Epithelial cell of esophagus (primary cell): ENCODE measurements around the gene KDSR.

Source experiments
- DNase-seq: peaks from one replicate; pipeline ENCODE4 v3.0.0; 2010; ENCODE audit warnings: low read depth
- H3K4me3 ChIP-seq: 2 replicates; pipeline ENCODE4 v1.5.1; 2011; ENCODE audit warnings: mild to moderate bottlenecking, low read length, control low read depth
- TF ChIP-seq, protein P1 (sequence below): IDR thresholded peaks from 2 replicates; pipeline ENCODE4 v1.5.1; 2011; ENCODE audit warnings: low read depth, mild to moderate bottlenecking, low read length, control low read depth, inconsistent platforms; ENCODE audit not compliant: insufficient read depth; ENCODE audit errors: missing control alignments

The KDSR gene

DNA sequence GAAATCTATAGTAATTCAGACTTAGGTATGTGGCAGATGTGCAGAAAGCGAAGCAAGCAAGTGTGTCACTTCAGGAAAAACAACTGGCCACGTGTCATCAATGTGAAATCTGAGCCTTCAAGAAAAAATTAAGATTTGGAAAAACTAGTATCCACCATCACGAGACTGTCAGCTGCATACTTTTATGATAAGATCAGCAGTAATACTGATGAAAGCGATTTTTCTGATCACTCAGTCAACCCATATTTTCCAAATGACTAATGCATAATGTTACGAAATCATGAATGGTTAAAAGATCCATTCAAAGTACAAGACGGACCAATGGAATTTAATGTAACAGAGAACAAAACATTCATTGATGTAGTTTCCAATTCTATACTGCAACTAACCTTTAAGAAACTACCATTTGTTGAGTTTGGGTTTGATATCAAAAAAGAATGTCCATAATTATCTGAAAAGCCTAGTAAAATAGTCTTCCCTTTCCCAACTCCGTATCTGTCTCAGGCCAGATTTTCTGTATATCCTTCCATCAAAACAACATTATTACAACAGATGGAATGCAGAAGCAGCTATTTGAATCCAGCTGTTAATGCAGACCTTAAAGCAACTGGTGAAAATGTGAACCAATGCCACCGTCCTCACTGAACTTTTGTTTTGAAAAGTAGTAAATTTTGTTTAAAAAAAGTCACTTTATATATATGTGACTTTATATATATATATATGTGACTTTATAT is 30.5 kb downstream of the KDSR start:
- peak; percentile 92 for DNase-seq
- no peak overlapping the region for H3K4me3 ChIP-seq
- TF ChIP-seq, protein P1, sequence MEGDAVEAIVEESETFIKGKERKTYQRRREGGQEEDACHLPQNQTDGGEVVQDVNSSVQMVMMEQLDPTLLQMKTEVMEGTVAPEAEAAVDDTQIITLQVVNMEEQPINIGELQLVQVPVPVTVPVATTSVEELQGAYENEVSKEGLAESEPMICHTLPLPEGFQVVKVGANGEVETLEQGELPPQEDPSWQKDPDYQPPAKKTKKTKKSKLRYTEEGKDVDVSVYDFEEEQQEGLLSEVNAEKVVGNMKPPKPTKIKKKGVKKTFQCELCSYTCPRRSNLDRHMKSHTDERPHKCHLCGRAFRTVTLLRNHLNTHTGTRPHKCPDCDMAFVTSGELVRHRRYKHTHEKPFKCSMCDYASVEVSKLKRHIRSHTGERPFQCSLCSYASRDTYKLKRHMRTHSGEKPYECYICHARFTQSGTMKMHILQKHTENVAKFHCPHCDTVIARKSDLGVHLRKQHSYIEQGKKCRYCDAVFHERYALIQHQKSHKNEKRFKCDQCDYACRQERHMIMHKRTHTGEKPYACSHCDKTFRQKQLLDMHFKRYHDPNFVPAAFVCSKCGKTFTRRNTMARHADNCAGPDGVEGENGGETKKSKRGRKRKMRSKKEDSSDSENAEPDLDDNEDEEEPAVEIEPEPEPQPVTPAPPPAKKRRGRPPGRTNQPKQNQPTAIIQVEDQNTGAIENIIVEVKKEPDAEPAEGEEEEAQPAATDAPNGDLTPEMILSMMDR = no peak

DNA sequence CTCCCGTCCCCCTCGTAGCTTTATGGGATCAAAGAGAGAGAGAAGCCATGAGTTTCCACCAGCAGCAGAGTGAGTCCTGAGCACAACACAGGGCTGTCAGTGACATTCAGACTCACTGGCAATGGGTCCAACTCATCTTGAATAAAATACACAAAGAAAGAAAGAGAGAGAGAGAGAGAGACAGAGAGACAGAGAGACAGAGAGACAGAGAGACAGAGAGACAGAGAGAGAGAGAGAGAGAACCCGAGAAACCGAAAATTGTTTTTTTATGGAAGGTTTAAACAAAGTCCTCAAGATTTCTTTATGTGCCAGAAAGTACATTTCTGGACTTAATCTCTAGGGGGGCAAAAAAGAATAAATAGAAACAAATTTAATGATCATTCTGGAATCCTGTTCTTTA is 35.9 kb downstream of the KDSR start:
- no peak for DNase-seq
- TF ChIP-seq, protein P1 = no peak
- no peak overlapping the region for H3K4me3 ChIP-seq

DNA sequence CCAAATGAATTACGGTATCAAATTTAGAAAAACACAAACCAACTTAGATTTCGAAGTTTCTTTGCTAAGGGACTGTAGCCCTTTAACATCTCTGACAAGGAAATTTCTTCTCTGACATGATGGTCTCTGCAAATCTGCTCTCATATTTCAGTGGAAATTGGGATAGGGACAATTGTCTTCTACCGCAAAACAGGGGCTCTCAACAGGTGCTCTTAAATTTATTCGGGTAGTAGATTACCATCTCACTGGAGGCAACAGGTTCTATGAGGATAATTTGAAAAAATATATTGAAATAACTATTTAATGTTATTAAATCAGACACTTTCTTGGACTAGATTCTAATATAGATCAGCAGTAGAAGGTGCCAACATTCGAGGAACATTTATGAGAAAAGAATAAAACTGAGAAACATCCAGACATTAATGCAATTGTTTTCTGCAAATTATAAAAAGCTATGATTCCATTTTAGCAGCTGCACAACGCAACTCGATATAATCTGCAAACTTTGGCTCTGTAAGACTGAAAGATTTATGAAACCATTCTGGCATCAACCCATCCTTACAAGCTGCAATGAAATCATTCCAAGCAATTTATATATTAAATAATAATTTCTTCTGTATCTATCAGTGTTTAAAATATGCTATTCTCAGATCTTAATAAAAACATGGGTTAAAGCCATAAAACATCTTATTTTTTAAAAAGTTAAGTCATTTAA is 37.4 kb downstream of the KDSR start:
- TF ChIP-seq, protein P1 = no peak
- no peak overlapping the region for H3K4me3 ChIP-seq
- DNase-seq = no peak

DNA sequence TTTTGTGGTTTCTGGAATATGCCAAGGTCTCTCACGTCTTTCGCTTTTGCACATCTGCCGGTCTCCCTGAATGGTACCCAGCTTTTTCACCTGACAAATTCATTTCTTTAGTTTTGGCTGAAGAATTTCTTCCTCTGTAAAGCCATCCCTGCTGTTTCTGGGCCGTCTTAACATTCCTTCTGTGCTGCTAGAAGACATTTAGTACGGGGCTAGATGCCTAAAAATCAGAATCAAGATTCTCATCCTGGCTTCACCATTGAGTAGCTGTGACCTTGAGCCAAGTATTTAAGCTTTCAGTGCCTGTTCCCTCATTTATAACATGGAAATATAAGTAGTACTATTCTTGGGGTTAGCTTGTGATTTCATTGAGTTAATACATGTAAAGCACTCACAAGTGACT is 41.0 kb downstream of the KDSR start:
- H3K4me3 ChIP-seq = no peak overlapping the region
- no peak for DNase-seq
- TF ChIP-seq, protein P1 = no peak

DNA sequence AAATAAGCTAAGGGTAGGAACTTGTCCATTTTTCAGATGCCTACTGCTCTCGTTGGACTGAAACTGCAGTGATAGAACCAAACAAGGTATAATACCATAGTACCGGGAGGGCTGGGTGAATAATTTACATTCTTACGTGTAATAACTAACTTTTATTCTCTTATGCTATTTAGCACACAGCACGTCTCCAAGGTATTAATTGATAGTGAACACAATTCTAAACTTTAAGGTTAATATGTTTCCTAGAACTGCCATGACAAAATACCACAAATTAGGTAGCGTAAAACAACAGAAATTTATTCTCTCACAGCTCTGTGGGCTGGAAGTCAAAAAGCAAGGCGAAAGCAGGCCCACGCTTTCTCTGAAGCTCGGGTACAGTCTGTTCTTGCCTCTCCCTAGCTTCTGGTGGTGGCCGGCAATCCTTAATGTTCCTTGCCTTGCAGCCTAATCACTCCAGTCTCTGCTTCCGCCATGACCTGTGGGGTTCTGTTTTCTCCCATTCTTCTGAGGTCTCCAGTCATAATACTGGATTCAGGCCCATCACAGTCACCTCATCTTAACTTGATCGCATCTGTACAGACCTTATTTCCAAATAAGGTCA is 41.8 kb downstream of the KDSR start:
- H3K4me3 ChIP-seq = no peak overlapping the region
- TF ChIP-seq, protein P1 = no peak
- DNase-seq = no peak

DNA sequence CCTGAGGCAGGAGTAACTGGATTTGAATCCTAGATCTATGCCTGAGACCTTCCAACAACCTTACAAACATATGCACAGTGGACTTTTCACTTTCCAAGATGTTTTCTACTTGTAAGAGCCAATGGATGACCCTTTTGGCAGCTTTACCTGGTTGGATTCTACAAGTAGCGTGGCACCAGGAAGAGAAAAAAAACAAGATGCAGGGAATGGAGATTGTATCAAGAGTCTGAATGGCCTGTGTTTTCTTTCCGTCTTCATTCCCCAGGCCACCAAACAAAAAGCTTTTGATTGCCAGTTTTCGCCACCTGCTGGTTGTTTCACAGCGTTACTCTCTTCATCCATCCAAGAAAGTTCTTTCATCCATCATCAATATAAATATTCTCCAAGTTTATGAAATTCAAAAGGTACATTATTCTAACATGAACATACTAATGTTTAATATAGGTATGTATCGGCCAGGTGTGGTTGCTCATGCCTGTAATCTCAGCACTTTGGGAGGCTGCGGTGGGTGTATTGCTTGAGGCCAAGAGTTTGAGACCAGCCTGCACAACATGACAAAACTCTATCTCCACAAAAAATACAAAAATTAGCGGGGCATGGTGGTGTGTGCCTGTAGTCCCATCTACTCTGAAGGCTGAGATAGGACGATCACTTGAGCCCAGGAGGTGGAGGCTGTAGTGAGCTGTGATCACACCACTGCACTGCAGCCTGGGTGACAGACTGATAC is 43.9 kb downstream of the KDSR start:
- TF ChIP-seq, protein P1 = peak; percentile 83
- H3K4me3 ChIP-seq = no peak overlapping the region
- peak; percentile 67 for DNase-seq
